GM23248 (cell line): ENCODE results near the gene PHF21B.

ENCODE experiments used
- EZH2 ChIP-seq: fragments of 200-600 bp; sonication (generic); IDR thresholded peaks from 2 replicates; pipeline ENCODE4 v1.6.1; 2018; ENCODE audit warnings: antibody characterized with exemption, mild to moderate bottlenecking; ENCODE audit not compliant: insufficient read depth, poor library complexity, severe bottlenecking
- EZH2phosphoT487 ChIP-seq: fragments of 200-600 bp; sonication (generic); IDR thresholded peaks from 2 replicates; pipeline ENCODE4 v1.6.1; 2018; ENCODE audit warnings: antibody characterized with exemption, moderate library complexity, mild to moderate bottlenecking, low read depth; ENCODE audit not compliant: insufficient read depth

GRCh38 chr22:44840611-44841322 is 169.0 kb downstream of the PHF21B start:
- TF ChIP-seq EZH2 (no peak), EZH2phosphoT487 (no peak)
